NB4 (cell line): ENCODE results near the gene PREB.

Experiments used
- CTCF ChIP-seq: IDR thresholded peaks from one replicate; pipeline ENCODE4 v1.5.1; 2012; ENCODE audit warnings: low read depth, low read length
- MAX ChIP-seq: IDR thresholded peaks from 2 replicates; pipeline ENCODE4 v1.6.1; 2011; ENCODE audit warnings: low read depth, low read length

GRCh38 chr2:27089111-27089954 lies 45.1 kb downstream of the PREB start:
- TF ChIP-seq MAX (no peak), CTCF (no peak)
